GM12872 (cell line): Measurements from ENCODE around the gene KPNA5.

Source experiments
- CTCF ChIP-seq: IDR thresholded peaks from 3 replicates; pipeline ENCODE4 v1.5.1; 2011; ENCODE audit warnings: low read depth, mild to moderate bottlenecking, low read length, moderate library complexity; ENCODE audit not compliant: insufficient read depth

Gene KPNA5

GRCh38 chr6:116779573-116780164, 98.7 kb downstream of the KPNA5 start:
- TF ChIP-seq CTCF = peak; percentile 33; the same call in 2 of the 3 replicates

GRCh38 chr6:116783852-116784251, 102.8 kb downstream of the KPNA5 start:
- no peak for TF ChIP-seq CTCF
